PC-3 (cell line): ENCODE measurements around the gene SORL1-AS1.
"Not testable (repeated sequence)": the region's sequence is repeated elsewhere in the genome, so short reads cannot be mapped to it uniquely, and the experiment has no call there.

Source experiments
- ATAC-seq: fragments of 200-7000 bp; cut with Tn5 transposase; 2 replicates; pipeline ENCODE4 v1.9.1; 2020; ENCODE audit warnings: mild to moderate bottlenecking, moderate library complexity
- BruUV-seq: library from RNA; stranded (reverse); fragments of 400-500 nt; replicated peaks from 2 replicates; lab custom pipeline; 2021; lab: Mats Ljungman, UMichigan
- CTCF ChIA-PET: fragments of 300-600 bp; sonication (Branson Sonifier 250); formaldehyde crosslinking; loops from one replicate; lab custom pipeline; 2022; ENCODE audit warnings: antibody characterized with exemption; lab: Charles Lee
- POLR2A ChIA-PET: fragments of 300-600 bp; sonication (Branson Sonifier 250); formaldehyde crosslinking; loops from one replicate; lab custom pipeline; 2022; ENCODE audit warnings: antibody characterized with exemption; ENCODE audit not compliant: unreplicated experiment; lab: Charles Lee
- DNase-seq: peaks from one replicate; pipeline ENCODE4 v3.0.0-alpha.2; 2015
- H2AFZ ChIP-seq: fragments of 300-600 bp; sonication (generic); 2 replicates; pipeline ENCODE4 v1.6.0; 2016; ENCODE audit warnings: antibody characterized with exemption, low read length
- H3F3A ChIP-seq: fragments of 300-600 bp; sonication (generic); one replicate; pipeline ENCODE4 v1.6.0; 2017; ENCODE audit warnings: antibody characterized with exemption, low read length, control low read depth, mild to moderate bottlenecking; ENCODE audit not compliant: unreplicated experiment
- H3K27ac ChIP-seq: fragments of 300-600 bp; sonication (generic); 2 replicates; pipeline ENCODE4 v1.5.1; 2016; ENCODE audit warnings: mild to moderate bottlenecking, low read length
- H3K27me3 ChIP-seq: fragments of 300-600 bp; sonication (generic); 2 replicates; pipeline ENCODE4 v1.6.1; 2016; ENCODE audit warnings: low read length, mixed read lengths
- H3K36me3 ChIP-seq: fragments of 300-600 bp; sonication (generic); 2 replicates; pipeline ENCODE4 v1.6.1; 2016; ENCODE audit warnings: low read depth, mixed run types, low read length, mixed read lengths
- H3K4me1 ChIP-seq: fragments of 300-600 bp; sonication (generic); 2 replicates; pipeline ENCODE4 v1.5.1; 2016; ENCODE audit warnings: low read length; ENCODE audit not compliant: insufficient read depth
- H3K4me2 ChIP-seq: fragments of 300-600 bp; sonication (generic); 2 replicates; pipeline ENCODE4 v1.6.0; 2016; ENCODE audit warnings: low read length
- H3K4me3 ChIP-seq: fragments of 300-600 bp; sonication (generic); 2 replicates; pipeline ENCODE4 v1.5.1; 2016; ENCODE audit warnings: mild to moderate bottlenecking, low read length, mixed read lengths
- H3K79me2 ChIP-seq: fragments of 300-600 bp; sonication (generic); 2 replicates; pipeline ENCODE4 v1.6.1; 2017; ENCODE audit warnings: low read length, mixed read lengths
- H3K9ac ChIP-seq: fragments of 300-600 bp; sonication (generic); 2 replicates; pipeline ENCODE4 v1.6.0; 2016; ENCODE audit warnings: mild to moderate bottlenecking, low read length
- H3K9me2 ChIP-seq: fragments of 300-600 bp; sonication (generic); replicated peaks from 2 replicates; pipeline ENCODE4 v1.6.1; 2016; ENCODE audit warnings: mixed run types, low read length, mixed read lengths
- H3K9me3 ChIP-seq: fragments of 300-600 bp; sonication (generic); 2 replicates; pipeline ENCODE4 v1.6.1; 2016; ENCODE audit warnings: low read length, mixed read lengths
- H4K20me1 ChIP-seq: fragments of 300-600 bp; sonication (generic); 2 replicates; pipeline ENCODE4 v1.6.1; 2016; ENCODE audit warnings: low read length, mixed read lengths
- CTCF ChIP-seq: fragments of 300-600 bp; sonication (generic); conservative IDR thresholded peaks from 2 replicates; pipeline ENCODE4 v1.5.1; 2017; ENCODE audit warnings: antibody characterized with exemption, low read depth, mild to moderate bottlenecking, low read length
- EZH2 ChIP-seq: fragments of 300-600 bp; sonication (generic); IDR thresholded peaks from one replicate; pipeline ENCODE4 v1.6.1; 2017; ENCODE audit warnings: antibody characterized with exemption, mild to moderate bottlenecking, low read length; ENCODE audit not compliant: unreplicated experiment
- EZH2phosphoT487 ChIP-seq: fragments of 300-600 bp; sonication (generic); IDR thresholded peaks from 2 replicates; pipeline ENCODE4 v1.6.1; 2018; ENCODE audit warnings: mild to moderate bottlenecking, antibody characterized with exemption, low read length, borderline replicate concordance
- intact Hi-C: fragments of 100-400 bp; cut with micrococcal nuclease; formaldehyde crosslinking; loops from 2 replicates; pipeline ENCODE4 v1.9.0; 2023

SORL1-AS1 gene

GRCh38 chr11:121414141-121414913 lies 38.4 kb downstream of the SORL1-AS1 start:
- no peak overlapping the region for H3K9ac ChIP-seq
- TF ChIP-seq CTCF (no peak), EZH2 (no peak)
- DNase-seq: no peak
- H3K4me3 ChIP-seq: no peak overlapping the region
- intact Hi-C loops: no loop called here
- no peaks in the 10 kb centered on the region for H4K20me1 ChIP-seq
- ChIA-PET POLR2A (no interaction called here), CTCF (no interaction called here)
- no TSS peak for BruUV-seq
- no peak overlapping the region for H2AFZ ChIP-seq
- no peaks in the 10 kb centered on the region for H3K79me2 ChIP-seq
- no peaks in the 10 kb centered on the region for H3K36me3 ChIP-seq
- ATAC-seq: no peak
- no peak overlapping the region for H3K4me2 ChIP-seq
- H3K27me3 ChIP-seq: no peaks in the 10 kb centered on the region
- H3K9me2 ChIP-seq: no peaks in the 10 kb centered on the region
- H3K9me3 ChIP-seq: no peaks in the 10 kb centered on the region
- no peak overlapping the region for H3K27ac ChIP-seq
- peaks cover 25% of the 10 kb centered on the region for H3K4me1 ChIP-seq
- no peaks in the 10 kb centered on the region for H3F3A ChIP-seq

- CTCF ChIA-PET: no interaction called here
- ATAC-seq (no peak), DNase-seq (no peak)
- no peak overlapping the region for H3K27ac ChIP-seq
- H3K9me2 ChIP-seq: no peaks in the 10 kb centered on the region
- no peaks in the 10 kb centered on the region for H3K79me2 ChIP-seq
- no peaks in the 10 kb centered on the region for H3F3A ChIP-seq
- no peaks in the 10 kb centered on the region for H3K27me3 ChIP-seq
- H4K20me1 ChIP-seq: no peaks in the 10 kb centered on the region
- TF ChIP-seq CTCF: no peak
- TF ChIP-seq EZH2phosphoT487: no peak
- no peak for TF ChIP-seq EZH2
- H3K9me3 ChIP-seq: no peaks in the 10 kb centered on the region
- intact Hi-C loops: no loop called here
- no peak overlapping the region for H3K4me3 ChIP-seq
- BruUV-seq: no TSS peak
- POLR2A ChIA-PET: no interaction called here
- no peaks in the 10 kb centered on the region for H3K36me3 ChIP-seq
- H3K4me1 ChIP-seq: peaks cover 25% of the 10 kb centered on the region
- no peak overlapping the region for H3K4me2 ChIP-seq
- no peak overlapping the region for H3K9ac ChIP-seq
- H2AFZ ChIP-seq: no peak overlapping the region
These were observed 39.9 kb downstream of the SORL1-AS1 start for GRCh38 chr11:121412711-121413415.

GRCh38 chr11:121412000-121412587 lies 40.7 kb downstream of the SORL1-AS1 start:
- POLR2A ChIA-PET: no interaction called here
- Histone ChIP-seq H3K9ac (no peak overlapping the region), H3K79me2 (no peaks in the 10 kb centered on the region), H3K36me3 (no peaks in the 10 kb centered on the region), H3K27me3 (no peaks in the 10 kb centered on the region), H2AFZ (no peak overlapping the region), H3K4me1 (peaks cover 19% of the 10 kb centered on the region), H3K4me3 (no peak overlapping the region), H3F3A (no peaks in the 10 kb centered on the region), H3K27ac (no peak overlapping the region), H3K9me3 (no peaks in the 10 kb centered on the region), H4K20me1 (no peaks in the 10 kb centered on the region), H3K9me2 (no peaks in the 10 kb centered on the region), H3K4me2 (no peak overlapping the region)
- intact Hi-C loops: no loop called here
- no TSS peak for BruUV-seq
- DNase-seq (no peak), ATAC-seq (no peak)
- CTCF ChIA-PET: no interaction called here
- no peak for TF ChIP-seq EZH2phosphoT487
- no peak for TF ChIP-seq EZH2
- TF ChIP-seq CTCF: no peak

- H4K20me1 ChIP-seq, CTCF ChIA-PET, H3K36me3 ChIP-seq, H3K9ac ChIP-seq, H3K4me3 ChIP-seq, H2AFZ ChIP-seq, H3K9me3 ChIP-seq, H3K9me2 ChIP-seq, BruUV-seq, H3F3A ChIP-seq, DNase-seq, H3K27ac ChIP-seq, H3K79me2 ChIP-seq, H3K27me3 ChIP-seq, H3K4me2 ChIP-seq, ATAC-seq, POLR2A ChIA-PET, intact Hi-C loops: not testable (repeated sequence)
- peaks cover 13% of the 10 kb centered on the region for H3K4me1 ChIP-seq
These were observed 41.4 kb downstream of the SORL1-AS1 start for GRCh38 chr11:121411330-121411729.
